Activated CD8-positive, alpha-beta memory T cell treated with anti-CD3 and anti-CD28 coated beads for 48 hours (primary cell): Measurements from ENCODE around the gene MGAT4B.

Experiments used
- DNase-seq, 3 experiments: peaks; one replicate each; pipeline ENCODE4 v3.0.0-alpha.2; 2020; ENCODE audit warnings: low read depth in 2 of 3, low spot score in 2 of 3

Gene MGAT4B

DNA sequence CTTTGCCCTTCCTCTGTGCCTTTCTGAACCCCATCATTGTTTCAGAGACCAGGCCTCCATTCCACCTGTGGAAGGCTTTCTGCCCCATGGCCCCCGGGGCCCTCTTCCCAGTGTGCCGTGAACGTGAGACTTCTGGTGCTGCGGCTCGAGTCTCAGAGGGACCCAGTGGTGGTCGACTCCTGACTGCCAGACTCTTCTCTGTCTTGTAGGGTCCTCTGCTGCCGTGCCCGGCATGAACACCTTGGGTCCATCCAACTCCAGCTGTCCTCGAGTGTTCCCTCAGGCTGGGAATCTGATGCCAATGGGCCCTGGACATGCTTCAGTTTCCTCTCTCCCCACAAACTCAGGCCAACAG lies 33.0 kb downstream of the MGAT4B start:
- DNase-seq, result no peak

DNA sequence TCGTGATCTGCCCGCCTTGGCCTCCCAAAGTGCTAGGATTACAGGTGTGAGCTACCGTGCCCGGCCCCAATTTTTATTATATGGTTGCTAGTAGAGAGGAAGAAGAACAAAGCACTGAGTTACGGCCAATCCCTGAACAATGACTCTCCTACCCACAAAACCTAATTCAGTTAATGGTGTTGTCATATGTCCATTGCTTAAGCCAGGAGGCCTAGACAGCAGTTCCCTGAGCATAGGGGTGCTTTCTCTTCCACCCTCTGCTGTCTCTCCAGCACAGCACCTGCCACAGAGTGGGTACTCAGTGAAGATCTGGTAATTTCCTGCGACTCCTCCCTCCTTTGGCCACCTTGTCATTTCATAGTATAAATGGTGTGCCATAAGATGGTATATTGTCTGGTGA lies 34.3 kb downstream of the MGAT4B start:
- no peak for DNase-seq

DNA sequence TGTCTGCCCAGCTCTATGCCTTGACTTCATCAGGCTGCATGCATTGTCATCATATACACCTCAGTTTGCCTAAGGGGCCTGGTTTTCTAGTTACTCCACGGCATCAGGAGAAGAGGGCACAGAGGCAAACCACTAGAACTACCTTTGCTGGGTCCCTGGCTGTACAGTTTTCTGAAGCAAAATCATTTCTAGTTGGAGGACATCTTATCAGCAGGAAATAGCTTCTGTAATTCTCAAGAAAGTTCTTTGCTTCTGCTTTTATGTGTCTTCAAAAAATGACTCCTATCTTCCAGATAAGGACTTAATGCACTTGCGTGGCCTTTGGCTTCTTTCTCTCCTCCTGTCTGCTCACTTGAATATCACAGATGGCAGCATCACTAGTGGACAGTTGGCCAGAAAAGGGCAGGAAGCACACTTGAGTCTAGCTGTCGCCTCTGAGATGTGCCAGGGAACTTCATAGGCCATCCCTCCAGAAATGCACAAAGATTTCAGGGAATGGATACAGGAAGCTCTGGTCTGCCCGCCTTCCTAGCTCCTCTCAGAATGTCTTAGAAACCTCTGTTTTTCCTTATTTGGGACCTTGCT lies 35.3 kb downstream of the MGAT4B start:
- no peak for DNase-seq

DNA sequence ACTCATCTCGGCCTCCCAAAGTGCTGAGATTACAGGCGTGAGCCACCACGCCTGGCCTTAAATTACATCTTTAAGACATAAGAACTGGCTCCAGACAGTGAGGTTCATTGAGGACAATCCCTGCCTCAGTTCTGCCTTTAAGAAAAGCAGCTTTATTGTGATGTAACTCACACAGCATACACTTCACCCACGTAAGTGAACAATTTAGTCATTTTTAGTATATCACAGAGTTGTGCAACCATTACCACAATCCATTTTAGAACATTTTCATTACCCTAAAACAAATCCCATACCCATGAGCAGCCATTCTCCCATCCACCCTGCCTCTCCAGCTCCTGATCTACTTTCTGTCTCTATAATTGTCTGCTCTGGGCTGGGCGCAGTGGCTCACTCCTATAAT lies 36.9 kb downstream of the MGAT4B start:
- no peak for DNase-seq

DNA sequence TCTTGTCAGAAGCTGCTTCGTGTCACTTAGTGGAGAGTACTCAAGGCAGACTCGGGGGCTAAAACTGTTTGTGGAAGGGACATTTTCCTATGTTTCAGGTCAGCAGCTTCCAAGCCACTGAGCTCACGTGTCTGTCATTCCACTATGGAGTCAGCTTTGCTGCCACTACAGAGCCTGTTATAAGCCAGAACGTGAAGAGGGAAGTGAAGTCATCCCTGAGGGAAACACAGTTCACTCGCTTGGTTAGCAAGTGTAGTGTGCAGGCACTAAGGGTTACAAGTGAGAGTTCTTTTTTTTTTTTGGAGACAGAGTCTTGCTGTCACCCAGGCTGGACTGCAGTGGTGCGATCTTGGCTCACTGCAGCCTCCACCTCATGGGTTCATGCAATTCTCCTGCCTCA lies 37.4 kb downstream of the MGAT4B start:
- no peak for DNase-seq

DNA sequence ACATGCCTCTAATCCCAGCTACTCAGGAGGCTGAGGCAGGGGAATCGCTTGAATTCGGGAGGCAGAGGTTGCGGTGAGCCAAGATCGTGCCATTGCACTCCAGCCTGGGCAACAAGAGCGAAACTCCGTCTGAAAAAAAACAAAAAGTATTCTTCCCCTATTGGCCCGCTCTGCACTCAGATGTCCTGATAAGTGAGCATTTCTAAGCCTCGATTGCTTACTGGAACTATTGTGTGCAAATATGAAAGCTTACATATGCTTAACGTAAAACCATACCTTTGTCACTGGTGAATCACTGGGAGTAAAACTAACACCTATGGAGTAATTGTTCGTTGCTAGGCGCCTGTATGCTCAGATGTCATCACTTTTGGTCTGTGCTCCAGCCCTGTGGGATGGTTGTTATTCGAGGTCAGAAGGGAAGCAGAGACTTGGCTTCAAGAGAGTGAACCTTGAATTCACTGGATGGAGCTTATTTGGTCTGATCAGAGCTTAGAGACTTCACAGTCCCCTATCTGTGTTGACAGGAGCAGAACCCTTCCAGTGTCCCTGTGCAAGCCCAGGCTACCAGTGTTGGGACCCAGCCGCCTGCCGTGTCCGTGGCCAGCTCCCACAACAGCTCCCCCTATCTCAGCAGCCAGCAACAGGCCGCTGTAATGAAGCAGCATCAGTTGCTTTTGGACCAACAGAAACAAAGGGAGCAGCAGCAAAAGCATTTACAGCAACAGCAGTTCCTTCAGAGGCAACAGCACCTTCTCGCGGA lies 38.2 kb downstream of the MGAT4B start:
- DNase-seq, result no peak

GRCh38 chr5:179767496-179768100 lies 39.1 kb downstream of the MGAT4B start:
- no peak for DNase-seq

DNA sequence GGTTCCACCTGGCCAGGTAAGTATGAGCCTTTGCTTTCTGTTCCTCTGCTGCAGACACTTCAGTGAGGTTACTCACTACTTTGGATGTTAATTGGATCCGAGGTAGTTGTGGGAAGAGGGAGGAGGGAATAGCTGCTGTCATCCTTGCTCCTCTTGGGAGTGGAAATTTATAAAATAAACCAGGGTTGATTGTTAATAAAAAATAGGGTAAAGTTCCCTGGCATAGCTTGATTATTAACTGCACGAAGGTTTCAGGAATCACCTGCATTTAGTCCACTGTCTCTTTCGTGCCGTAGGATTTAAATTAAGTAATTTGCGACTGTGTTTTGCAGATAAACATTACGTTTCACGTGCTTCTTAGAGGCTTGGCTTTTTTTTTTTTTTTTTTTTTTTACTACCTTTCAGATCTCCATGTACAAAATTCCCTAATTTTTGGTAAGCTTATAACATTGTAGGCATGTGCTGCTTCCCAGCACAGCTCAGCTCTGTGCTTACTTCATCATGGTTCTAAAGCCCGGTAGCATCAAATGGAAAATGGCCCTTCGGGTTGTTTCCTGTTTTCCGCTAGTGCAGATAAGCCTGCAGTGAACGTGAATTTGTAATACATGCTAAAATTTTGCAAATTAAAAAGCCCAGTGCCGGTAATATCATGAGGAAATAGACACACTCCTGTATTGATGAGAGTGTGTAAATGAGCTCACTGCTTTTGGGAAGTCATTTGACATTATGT lies 39.8 kb downstream of the MGAT4B start:
- no peak for DNase-seq

DNA sequence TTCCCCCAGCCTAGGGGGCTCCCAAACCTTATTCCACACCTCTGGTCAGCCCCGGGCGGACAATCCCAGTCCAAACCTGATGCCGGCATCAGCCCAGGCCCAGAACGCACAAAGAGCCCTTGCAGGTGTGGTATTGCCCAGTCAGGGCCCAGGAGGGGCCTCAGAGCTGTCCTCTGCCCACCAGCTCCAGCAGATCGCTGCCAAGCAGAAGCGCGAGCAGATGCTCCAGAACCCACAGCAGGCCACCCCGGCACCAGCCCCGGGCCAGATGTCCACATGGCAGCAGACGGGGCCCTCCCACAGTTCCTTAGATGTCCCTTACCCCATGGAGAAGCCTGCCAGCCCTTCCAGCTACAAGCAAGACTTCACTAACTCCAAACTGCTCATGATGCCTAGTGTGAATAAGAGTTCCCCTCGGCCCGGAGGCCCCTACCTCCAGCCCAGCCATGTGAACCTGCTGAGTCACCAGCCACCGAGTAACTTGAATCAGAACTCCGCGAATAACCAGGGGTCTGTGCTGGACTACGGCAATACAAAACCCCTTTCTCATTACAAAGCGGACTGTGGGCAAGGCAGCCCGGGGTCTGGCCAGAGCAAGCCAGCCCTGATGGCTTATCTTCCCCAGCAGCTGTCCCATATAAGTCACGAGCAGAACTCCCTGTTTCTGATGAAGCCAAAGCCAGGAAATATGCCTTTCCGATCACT lies 40.5 kb downstream of the MGAT4B start:
- DNase-seq, result no peak

DNA sequence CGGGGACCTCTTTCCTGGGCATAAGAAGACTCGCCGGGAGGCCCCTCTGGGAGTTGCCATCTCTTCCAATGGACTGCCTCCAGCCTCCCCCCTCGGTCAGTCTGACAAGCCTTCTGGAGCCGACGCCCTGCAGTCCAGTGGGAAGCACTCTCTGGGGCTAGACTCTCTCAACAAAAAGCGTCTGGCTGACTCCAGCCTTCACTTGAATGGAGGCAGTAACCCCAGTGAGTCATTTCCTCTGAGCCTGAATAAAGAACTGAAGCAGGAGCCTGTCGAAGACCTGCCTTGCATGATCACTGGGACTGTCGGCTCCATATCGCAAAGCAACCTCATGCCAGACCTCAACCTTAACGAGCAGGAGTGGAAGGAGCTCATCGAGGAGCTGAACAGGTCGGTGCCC lies 41.3 kb downstream of the MGAT4B start:
- no peak for DNase-seq

- no peak for DNase-seq
These were observed 42.6 kb downstream of the MGAT4B start for GRCh38 chr5:179764056-179764455.

- DNase-seq, result no peak
These were observed 43.3 kb downstream of the MGAT4B start for GRCh38 chr5:179763215-179763945.

DNA sequence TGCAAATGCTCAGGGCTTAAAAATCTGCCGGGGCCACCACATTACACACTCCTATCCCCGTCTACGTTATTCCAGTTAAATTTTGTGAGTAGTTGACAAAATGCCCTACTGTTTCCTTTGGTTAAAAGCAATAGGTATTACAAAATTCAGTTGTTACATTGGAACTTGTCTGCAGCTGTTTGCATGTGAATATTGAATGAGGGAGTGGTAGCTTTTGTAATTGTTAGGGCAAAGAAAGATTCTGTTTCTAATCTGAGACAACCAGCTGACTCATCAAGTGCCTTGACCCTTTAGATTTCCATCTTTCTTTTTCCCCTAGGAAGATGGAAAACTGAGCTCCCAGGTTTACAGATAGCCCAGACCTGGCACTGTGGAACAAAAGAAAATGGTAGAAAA lies 43.9 kb downstream of the MGAT4B start:
- DNase-seq, result no peak

DNA sequence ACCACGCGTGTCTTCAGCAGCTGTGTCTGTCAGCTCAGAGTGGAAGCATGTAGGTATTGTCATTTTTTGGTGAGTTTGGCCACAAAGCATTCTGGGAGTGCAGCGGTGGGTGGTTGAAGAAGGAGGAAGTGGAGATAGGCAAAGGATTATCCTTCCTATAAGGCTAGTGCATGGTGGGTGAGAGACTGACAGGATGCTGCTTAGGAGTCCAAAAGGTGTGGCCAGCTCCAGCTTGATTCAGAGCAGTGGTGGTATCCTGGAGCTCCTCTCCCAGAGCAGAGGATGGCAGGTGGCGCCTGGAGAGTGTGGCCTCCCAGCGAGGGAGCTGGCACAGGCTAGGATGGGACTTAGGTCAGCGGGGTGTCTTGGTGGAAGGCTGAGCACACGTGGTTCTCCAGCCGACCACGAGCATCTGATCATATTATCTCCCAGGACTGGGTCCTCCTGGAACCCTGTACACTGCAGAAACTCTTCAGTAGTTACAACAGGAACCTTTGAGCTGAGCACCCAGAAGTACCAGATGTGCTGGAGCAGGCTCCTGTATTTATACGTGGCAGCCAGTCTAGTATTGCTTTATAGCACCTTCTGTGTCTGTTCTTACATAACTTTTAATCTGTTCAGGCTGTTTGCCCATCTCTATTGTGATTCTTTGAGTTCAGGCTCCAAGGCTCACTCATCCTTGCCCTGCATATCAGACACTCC lies 44.4 kb downstream of the MGAT4B start:
- DNase-seq, result no peak

DNA sequence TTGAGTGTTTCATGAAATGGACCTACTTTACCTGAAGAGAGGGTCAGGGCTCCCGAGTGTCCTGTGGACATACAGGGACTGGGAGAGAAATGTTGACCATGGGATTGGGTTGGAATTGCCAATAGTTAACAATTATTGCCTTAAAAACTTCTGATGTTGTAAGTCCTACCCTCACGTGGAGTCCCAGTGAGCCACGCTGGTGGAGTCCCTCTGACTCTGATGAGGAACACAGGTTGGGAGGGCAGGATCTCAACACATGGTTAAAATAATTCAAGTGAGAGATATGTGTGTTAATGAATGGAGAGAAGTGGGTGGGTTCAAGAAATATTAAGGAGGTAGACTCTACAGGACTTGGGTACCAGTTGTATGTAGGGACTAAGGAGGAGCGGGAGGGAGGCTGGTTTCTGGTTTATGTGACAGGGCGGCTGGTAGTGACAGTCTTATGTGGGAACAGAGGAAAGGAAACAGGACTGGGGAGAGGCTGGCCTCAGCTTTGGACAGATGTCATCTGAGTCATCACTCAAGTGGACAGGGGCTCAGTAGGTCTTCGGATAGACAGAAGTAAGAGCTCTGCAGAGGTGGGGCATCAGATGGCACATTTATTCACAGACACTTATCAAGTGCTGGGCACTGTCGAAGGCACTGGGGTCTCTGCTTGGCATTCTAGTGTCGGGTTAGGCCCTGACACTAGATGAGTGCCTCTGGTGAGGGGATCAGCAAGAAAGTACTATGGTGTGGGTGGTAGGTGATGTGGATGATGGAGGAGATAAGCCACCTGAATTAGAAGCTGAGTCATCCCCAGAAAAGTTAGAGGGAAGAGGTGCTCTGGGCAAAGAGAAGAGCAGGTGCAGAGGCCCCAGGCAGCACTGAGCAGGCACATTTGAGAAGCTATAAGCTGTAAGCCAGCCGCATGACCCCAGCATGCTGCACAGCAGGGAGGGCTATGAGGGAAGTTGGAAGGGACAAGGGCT lies 46.8 kb downstream of the MGAT4B start:
- DNase-seq, result no peak

DNA sequence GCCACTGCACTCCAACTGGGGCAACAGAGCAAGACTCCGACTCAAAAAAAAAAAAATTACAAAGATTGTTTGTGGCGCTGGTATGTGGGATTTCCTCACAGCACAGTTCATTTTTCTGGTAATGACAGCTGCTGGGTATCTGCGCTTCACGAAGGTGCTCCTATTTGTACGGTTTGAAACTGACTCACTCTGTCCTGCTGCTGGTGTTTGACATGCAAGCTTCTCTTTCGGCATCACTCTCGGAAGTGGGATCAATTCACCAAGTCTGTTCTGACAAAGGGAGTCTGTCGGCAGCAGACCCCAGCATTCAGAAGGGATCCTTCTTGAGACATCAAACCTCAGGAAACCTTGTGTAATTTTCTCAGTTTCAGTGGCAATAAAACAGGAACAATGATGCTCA lies 47.7 kb downstream of the MGAT4B start:
- no peak for DNase-seq

DNA sequence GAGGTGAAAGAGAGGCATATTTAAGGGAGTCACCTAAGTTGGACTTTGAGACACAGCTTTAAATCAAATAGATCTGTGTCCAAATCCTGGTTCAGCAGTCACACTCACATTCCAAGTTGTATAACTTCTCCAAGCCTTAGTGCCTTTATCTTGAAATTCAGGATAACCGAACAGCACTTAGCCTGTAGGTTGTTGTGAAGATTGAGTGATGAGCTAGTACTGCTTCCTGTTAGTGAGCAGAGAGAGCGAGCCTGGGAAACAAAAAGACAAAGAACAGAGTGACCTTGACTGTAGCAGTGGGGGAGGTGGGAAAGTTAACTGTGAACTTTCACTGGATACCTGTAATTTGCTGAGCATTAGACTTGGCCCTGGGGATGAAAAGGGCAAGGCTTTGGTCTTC lies 51.6 kb downstream of the MGAT4B start:
- no peak for DNase-seq

- no peak for DNase-seq
These were observed 52.7 kb downstream of the MGAT4B start for GRCh38 chr5:179753971-179754370.

- DNase-seq, result no peak
These were observed 56.7 kb downstream of the MGAT4B start for GRCh38 chr5:179749857-179750508.
